GM10266 (cell line): Measurements from ENCODE around the gene MAP4K2.

Source experiments
- DNase-seq: peaks from one replicate; pipeline ENCODE4 v3.0.0; 2012; ENCODE audit errors: extremely low spot score
- CTCF ChIP-seq: IDR thresholded peaks from 2 replicates; pipeline ENCODE4 v1.5.1; 2012; ENCODE audit warnings: mild to moderate bottlenecking, low read depth; ENCODE audit not compliant: control insufficient read depth, insufficient read depth; ENCODE audit errors: missing control alignments

Gene MAP4K2

DNA sequence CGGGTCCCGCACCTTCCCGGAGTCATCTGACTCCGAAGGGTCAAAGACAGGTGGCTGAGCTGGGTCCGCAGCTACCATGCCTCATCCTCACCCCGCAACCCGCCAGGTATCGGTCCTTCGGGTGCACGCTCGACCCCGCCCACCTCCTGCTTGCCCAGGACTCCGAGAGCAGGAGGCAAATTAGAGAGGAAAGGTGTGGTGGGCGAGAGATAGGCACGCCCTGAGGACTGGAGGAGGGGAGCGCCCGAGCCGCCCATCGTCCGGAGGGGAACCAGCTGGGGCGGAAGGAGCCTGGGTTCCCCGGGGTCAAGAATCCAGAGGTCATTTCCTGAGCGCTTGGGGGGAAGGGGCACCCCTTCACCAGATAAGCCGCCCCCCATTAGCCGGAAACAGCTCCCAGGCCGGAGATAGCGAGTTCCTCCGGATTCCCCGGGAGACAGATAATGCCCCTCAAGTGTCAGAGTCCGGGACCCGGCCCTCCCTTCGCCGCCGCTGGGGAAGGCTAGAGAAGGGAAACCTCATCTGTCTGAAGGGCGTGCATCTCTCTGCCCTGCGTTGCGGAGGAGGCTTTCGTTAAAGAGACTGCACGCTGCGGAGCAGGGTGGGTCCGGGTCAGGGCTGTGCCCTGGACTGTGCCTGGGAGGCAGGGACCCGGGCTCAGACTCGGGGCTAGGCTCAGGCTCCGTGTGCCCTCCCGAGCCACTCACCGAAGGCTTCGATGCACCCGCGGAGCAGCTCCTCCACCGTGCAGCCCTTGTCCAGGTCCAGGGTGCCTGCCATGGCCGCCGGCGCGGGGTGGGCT, 60.7 kb downstream of the MAP4K2 start:
- peak; percentile 70 for DNase-seq
- no peak for TF ChIP-seq CTCF

DNA sequence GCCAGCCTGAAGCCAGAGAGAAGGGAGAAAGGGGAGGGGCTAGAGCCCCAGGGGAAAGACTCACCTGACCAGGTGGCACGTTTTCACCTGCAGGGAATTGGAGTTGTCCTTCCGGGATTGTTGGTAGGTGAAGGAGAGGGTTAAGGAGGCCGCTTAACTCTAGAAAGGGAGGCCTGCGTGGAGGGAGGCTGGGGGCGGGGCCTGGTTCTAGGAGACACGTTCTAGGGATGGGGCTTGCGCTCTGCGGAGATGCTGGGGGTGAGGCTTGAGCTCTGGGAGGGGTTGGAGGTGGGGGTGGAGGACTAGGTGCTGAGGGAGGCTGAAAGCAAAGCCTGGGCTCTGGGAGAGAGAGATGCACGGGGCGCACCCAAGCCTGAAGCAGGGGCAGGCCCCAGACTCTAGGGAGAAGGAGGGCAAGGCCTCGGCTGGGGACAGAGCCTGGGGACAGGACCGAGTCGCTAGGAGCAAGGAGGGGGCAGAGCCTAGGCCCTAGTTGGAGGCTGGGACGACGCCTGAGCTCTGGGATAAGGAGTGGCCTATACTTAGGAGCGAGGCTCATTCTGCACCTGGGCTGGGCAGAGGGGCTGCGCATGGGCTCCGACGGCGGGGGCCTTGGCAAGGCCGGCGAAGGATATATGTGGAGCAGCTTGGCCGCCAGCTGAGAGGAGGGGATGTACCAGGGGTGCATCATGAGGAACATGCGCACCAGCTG, 61.5 kb downstream of the MAP4K2 start:
- no peak for TF ChIP-seq CTCF
- no peak for DNase-seq

DNA sequence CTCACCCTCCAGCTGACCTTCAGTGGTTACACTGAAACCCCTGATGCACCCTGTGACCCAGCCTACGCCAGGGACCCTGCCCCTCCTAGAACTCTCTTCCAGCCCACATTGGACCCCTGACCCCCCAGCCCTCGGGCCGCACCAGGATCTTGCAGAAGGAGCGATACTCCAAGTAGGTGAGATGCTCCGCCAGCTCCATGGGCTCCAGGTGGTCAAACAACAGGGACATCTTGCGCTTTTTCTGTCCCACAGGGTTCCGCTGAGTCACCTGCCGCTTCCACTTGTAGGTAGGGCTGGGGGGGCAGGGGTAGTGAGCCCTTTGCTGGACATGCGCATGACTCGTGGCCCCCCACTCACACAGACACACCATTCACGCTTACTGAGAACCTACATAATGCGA, 63.1 kb downstream of the MAP4K2 start:
- no peak for TF ChIP-seq CTCF
- no peak for DNase-seq

DNA sequence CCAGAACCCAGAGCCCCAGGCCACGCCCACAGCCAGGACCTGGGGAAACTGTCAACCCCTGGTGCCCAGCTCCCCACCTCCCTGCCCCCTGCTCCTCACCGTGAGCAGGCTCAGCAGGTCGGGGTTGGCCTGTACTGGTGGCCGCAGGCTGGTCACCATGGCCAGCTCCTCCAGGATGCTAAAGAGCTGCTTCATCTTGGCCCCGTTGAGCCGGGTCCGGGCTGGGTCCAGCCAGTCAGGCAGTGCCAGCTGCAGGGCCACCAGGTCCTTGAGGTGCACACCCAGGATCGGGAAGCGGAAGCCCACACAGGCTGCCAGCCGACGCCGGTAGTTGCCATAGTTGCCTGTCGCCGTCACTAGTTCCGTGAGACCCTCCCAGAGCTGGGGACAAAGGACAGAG, 66.4 kb downstream of the MAP4K2 start:
- DNase-seq, result no peak
- no peak for TF ChIP-seq CTCF

DNA sequence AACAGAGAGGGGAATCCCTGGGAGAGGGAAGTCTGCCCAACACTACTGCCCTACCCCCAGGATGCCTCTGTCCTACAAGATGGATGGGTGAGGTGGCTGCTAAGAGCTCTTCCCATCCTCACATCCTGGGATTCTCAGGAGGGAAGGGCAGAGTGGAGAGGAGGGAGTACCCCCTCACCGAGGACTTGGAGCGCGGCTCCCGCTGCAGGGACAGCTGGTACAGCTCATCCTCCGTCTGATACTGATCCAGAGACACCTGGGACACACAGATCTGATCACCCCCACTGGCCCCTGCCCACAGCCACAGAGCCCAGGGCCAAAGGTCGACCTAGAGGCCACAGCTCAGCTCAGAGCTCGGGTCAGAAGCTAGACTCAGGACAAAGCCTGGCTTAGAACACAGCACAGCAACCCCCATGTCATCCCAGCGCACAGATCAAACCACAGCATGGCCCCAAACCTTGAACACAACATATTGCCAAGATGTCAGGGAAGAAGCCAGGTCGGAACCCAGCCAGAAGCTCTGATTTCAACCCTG, 67.2 kb downstream of the MAP4K2 start:
- no peak for TF ChIP-seq CTCF
- DNase-seq, result no peak
